ENCODE measurements around the gene PEX6.

DNA sequence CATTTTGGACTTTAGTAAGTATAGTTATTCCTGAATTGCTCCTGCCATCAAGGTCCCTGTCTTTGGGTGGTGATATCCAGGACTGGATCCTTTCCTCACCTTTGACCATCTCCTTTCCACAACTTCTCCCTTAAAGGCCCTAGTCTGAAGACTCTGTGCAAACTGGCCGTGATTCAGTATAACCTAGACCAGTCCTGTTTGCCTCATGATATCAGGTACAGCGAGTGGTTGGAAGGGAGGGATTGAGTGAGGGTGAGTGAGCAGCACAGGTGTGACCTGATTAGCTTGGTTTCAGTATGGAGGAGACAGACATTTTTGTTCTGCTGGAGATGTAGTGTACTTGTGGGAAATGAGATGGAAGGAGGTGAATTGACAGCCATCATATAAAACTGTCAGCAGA lies 40.2 kb upstream of the PEX6 start:
- TF ChIP-seq, protein P1, sequence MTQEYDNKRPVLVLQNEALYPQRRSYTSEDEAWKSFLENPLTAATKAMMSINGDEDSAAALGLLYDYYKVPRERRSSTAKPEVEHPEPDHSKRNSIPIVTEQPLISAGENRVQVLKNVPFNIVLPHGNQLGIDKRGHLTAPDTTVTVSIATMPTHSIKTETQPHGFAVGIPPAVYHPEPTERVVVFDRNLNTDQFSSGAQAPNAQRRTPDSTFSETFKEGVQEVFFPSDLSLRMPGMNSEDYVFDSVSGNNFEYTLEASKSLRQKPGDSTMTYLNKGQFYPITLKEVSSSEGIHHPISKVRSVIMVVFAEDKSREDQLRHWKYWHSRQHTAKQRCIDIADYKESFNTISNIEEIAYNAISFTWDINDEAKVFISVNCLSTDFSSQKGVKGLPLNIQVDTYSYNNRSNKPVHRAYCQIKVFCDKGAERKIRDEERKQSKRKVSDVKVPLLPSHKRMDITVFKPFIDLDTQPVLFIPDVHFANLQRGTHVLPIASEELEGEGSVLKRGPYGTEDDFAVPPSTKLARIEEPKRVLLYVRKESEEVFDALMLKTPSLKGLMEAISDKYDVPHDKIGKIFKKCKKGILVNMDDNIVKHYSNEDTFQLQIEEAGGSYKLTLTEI (CRISPR knock-in tag; conservative IDR thresholded peaks at IDR 0.05) = no peak
- no peak for TF ChIP-seq KLF11 (CRISPR knock-in tag; IDR thresholded peaks at IDR 0.05)
- TF ChIP-seq ZSCAN20 (CRISPR knock-in tag; IDR thresholded peaks at IDR 0.05; ENCODE audit: borderline replicate concordance) = no peak

Measured in HepG2 (cell line).